Parathyroid adenoma (tissue), 2 donors: Measurements from ENCODE around the gene FAM9C.

Experiments
- H2AFZ ChIP-seq: fragments of 300-600 bp; sonication (generic); one replicate; pipeline ENCODE4 v1.7.0; 2017; ENCODE audit warnings: antibody characterized with exemption, mild to moderate bottlenecking
- H3K27ac ChIP-seq: fragments of 300-600 bp; sonication (generic); one replicate; pipeline ENCODE4 v1.7.0; 2017
- H3K27me3 ChIP-seq: fragments of 300-600 bp; sonication (generic); one replicate; pipeline ENCODE4 v1.7.0; 2017; ENCODE audit warnings: low read length; ENCODE audit not compliant: control insufficient read depth, insufficient read depth
- H3K36me3 ChIP-seq: fragments of 300-600 bp; sonication (generic); one replicate; pipeline ENCODE4 v1.7.0; 2017; ENCODE audit warnings: low read length; ENCODE audit not compliant: control insufficient read depth, insufficient read depth
- H3K4me1 ChIP-seq: fragments of 300-600 bp; sonication (generic); one replicate; pipeline ENCODE4 v1.7.0; 2017; ENCODE audit warnings: control low read depth
- H3K4me2 ChIP-seq: fragments of 300-600 bp; sonication (generic); one replicate; pipeline ENCODE4 v1.7.0; 2017; ENCODE audit warnings: low read length
- H3K4me3 ChIP-seq: fragments of 300-600 bp; sonication (generic); one replicate; pipeline ENCODE4 v1.7.0; 2017; ENCODE audit warnings: low read depth, low read length
- H3K79me2 ChIP-seq: fragments of 300-600 bp; sonication (generic); one replicate; pipeline ENCODE4 v1.7.0; 2017; ENCODE audit warnings: control low read depth
- H3K9ac ChIP-seq: fragments of 300-600 bp; sonication (generic); one replicate; pipeline ENCODE4 v1.7.0; 2017; ENCODE audit warnings: mild to moderate bottlenecking
- H3K9me3 ChIP-seq: fragments of 300-600 bp; sonication (generic); one replicate; pipeline ENCODE4 v1.7.0; 2017; ENCODE audit warnings: low read length; ENCODE audit not compliant: control insufficient read depth
- CTCF ChIP-seq: fragments of 300-600 bp; sonication (generic); IDR thresholded peaks from one replicate; pipeline ENCODE4 v1.7.0; 2017; ENCODE audit warnings: antibody characterized with exemption, mild to moderate bottlenecking
- donor health status: primary hyperparathyroidism.

The FAM9C gene

DNA sequence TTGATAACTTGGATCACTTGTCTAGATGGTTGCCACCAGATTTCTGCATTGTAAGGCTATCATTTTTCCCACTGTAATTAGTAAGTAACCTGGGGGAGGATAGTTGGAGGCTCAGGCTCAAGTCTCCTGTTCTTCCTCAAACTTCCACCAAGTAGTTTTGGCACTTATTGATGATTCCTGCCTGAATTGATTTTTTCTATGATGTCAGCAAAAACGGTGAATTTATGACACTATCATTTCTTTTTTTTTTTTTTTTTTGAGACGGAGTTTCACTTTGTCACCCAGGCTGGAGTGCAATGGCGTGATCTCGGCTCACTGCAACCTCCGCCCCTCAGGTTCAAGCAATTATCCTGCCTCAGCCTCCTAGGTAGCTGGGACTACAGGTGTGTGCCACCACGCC is 57.1 kb downstream of the FAM9C start:
- Histone ChIP-seq H3K4me2 (no peak overlapping the region), H3K9ac (no peak overlapping the region), H3K9me3 (no peaks in the 10 kb centered on the region), H3K4me3 (no peak overlapping the region), H3K27ac (no peak overlapping the region), H3K79me2 (no peaks in the 10 kb centered on the region), H3K36me3 (no peaks in the 10 kb centered on the region), H3K4me1 (no peaks in the 10 kb centered on the region), H2AFZ (no peak overlapping the region), H3K27me3 (no peaks in the 10 kb centered on the region)
- no peak for TF ChIP-seq CTCF

- Histone ChIP-seq H3K9me3 (no peaks in the 10 kb centered on the region), H3K4me1 (no peaks in the 10 kb centered on the region), H3K9ac (no peak overlapping the region), H3K79me2 (no peaks in the 10 kb centered on the region), H3K36me3 (no peaks in the 10 kb centered on the region), H3K27me3 (no peaks in the 10 kb centered on the region), H3K27ac (no peak overlapping the region), H2AFZ (no peak overlapping the region), H3K4me3 (no peak overlapping the region), H3K4me2 (no peak overlapping the region)
- no peak for TF ChIP-seq CTCF
Measured at GRCh38 chrX:12986886-12987285, 57.5 kb downstream of the FAM9C start.

GRCh38 chrX:12986164-12986779 is 58.1 kb downstream of the FAM9C start:
- Histone ChIP-seq H3K9me3 (no peaks in the 10 kb centered on the region), H3K79me2 (no peaks in the 10 kb centered on the region), H3K27me3 (no peaks in the 10 kb centered on the region), H3K4me1 (no peaks in the 10 kb centered on the region), H3K27ac (no peak overlapping the region), H3K4me3 (no peak overlapping the region), H2AFZ (no peak overlapping the region), H3K4me2 (no peak overlapping the region), H3K9ac (no peak overlapping the region), H3K36me3 (no peaks in the 10 kb centered on the region)
- no peak for TF ChIP-seq CTCF
